NCI-H524 treated with DMSO at 0.1 percent for 48 hours (cell line): ENCODE results near the gene CSF1R.

Experiments used
- DNase-seq: peaks from one replicate; lab custom pipeline; 2025; lab: John Stamatoyannopoulos, UW

CSF1R gene

GRCh38 chr5:150085950-150086715 lies at the start of gene CSF1R:
TSS of gene CSF1R (minus strand) at chr5:150086554. CDS start at chr5:150086427, 127 bp downstream.
- no peak for DNase-seq

- DNase-seq: no peak
Measured at GRCh38 chr5:150135557-150136304, 49.4 kb upstream of the CSF1R start.

GRCh38 chr5:150134198-150134588 lies 47.8 kb upstream of the CSF1R start:
- DNase-seq: no peak

GRCh38 chr5:150133581-150134197 lies 47.3 kb upstream of the CSF1R start:
- no peak for DNase-seq

- no peak for DNase-seq
Measured at GRCh38 chr5:150132740-150133139, 46.4 kb upstream of the CSF1R start.

GRCh38 chr5:150131978-150132694 lies 45.8 kb upstream of the CSF1R start:
- DNase-seq: no peak

- DNase-seq: no peak
Measured at GRCh38 chr5:150131461-150131860, 45.1 kb upstream of the CSF1R start.

GRCh38 chr5:150130493-150130922 lies 44.2 kb upstream of the CSF1R start:
- DNase-seq: no peak

- DNase-seq: no peak
Measured at GRCh38 chr5:150129813-150130492, 43.6 kb upstream of the CSF1R start.

- no peak for DNase-seq
Measured at GRCh38 chr5:150129454-150129812, 43.1 kb upstream of the CSF1R start.

- no peak for DNase-seq
Measured at GRCh38 chr5:150126921-150127265, 40.5 kb upstream of the CSF1R start.

GRCh38 chr5:150126199-150126920 lies 40.0 kb upstream of the CSF1R start:
- DNase-seq: no peak

GRCh38 chr5:150125334-150125733 lies 39.0 kb upstream of the CSF1R start:
- DNase-seq: no peak

- DNase-seq: no peak
Measured at GRCh38 chr5:150124596-150124995, 38.2 kb upstream of the CSF1R start.

- DNase-seq: no peak
Measured at GRCh38 chr5:150124111-150124557, 37.8 kb upstream of the CSF1R start.

GRCh38 chr5:150123542-150123941 lies 37.2 kb upstream of the CSF1R start:
- no peak for DNase-seq

GRCh38 chr5:150122536-150123481 lies 36.5 kb upstream of the CSF1R start:
- no peak for DNase-seq

- no peak for DNase-seq
Measured at GRCh38 chr5:150122158-150122510, 35.8 kb upstream of the CSF1R start.

- DNase-seq: no peak
Measured at GRCh38 chr5:150121448-150122157, 35.2 kb upstream of the CSF1R start.
